ENCODE results near the gene DARS2. TPM values are rescaled to one million over a fixed set of nuclear protein-coding genes. Genes with fewer than 3 reads are reported as not detected.

DARS2 gene
- total RNA-seq, 2 donors from 2014 or later = 7.5 to 11.2 TPM

DNA sequence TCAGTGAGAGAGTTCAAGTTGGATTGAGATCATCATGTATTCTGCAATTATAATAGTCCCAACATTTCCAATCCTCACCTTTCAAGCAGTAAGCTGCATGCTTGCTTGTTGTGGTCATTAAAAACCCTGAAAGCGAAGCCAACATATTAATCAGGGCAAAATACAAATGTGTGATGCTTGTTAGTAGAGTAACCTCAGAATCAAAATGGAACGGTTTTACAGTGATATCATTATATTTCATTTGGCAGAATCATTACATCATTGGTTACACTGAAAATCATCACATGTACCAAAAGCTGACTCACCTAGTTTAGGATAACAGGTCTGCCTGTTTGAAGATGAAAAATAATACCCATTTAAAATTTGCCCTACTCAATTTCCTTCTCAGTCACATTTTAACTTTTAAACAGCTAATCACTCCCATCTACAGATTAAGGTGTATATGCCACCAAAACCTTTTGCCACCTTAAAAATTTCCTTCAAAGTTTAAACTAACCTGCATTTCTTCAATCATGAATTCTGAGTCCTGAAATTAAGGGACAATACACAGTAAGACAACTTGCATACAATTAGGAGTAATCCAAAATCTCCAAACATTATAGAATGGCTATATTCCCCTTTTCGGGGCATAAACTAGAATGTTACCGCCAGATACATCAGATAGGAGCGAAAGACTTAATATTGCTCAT lies 39.9 kb downstream of the DARS2 start:
- intact Hi-C loops (cut with DNase I) = loop anchor here (10.0 kb wide), 1 partner anchor 90 kb away; no protein-coding TSS in a partner anchor
- no peak for ATAC-seq

DNA sequence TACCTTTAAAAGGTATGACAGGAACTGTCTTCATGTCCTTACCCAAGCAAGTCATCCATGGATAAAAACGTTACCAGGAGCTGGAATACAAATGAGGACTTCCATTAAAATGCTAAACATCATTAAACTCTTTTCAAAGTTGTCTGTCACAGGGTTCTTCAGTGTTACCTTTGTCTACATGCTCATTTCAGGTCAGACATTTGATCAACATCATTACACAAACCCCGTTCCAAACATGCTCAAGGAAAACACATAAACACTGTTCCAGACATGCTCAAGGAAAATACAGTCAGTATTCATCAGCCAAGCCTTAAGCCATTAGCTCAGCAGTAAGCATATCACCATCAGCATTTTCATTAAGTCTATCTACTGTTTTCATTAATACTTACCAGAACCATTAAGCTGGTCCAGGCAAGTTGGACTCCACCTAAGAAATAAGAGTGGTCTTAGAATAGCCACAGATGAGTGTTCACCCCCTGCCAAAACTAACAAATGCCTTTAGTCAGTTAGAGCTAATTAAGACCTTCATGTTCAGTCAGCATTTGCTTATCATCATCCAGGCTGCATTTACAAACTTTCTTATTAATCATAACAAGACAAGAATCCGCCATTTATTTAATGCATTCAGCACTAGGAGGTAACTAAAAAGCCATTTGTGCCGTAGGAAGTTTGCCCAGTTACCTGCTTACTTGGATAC lies 41.1 kb downstream of the DARS2 start:
- WGBS, 2 donors = 20 to 24% methylated on average over 4 of the region's 4 CpGs
- TF ChIP-seq POLR2A (IDR thresholded peaks at IDR 0.05) = no peak
- TF ChIP-seq, protein P1, sequence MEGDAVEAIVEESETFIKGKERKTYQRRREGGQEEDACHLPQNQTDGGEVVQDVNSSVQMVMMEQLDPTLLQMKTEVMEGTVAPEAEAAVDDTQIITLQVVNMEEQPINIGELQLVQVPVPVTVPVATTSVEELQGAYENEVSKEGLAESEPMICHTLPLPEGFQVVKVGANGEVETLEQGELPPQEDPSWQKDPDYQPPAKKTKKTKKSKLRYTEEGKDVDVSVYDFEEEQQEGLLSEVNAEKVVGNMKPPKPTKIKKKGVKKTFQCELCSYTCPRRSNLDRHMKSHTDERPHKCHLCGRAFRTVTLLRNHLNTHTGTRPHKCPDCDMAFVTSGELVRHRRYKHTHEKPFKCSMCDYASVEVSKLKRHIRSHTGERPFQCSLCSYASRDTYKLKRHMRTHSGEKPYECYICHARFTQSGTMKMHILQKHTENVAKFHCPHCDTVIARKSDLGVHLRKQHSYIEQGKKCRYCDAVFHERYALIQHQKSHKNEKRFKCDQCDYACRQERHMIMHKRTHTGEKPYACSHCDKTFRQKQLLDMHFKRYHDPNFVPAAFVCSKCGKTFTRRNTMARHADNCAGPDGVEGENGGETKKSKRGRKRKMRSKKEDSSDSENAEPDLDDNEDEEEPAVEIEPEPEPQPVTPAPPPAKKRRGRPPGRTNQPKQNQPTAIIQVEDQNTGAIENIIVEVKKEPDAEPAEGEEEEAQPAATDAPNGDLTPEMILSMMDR (IDR thresholded peaks at IDR 0.05) = no peak
- Histone ChIP-seq H3K4me3 (peak overlapping the region in 1 of 2 donors; percentile 88), H3K27ac (peak overlapping the region in 2 of 4 donors; percentile 13), H3K27me3 (no peaks in the 10 kb centered on the region), H3K9me3 (no peaks in the 10 kb centered on the region), H3K36me3 (replicated peaks in 1 of 2; ENCODE audit: insufficient read depth in 1 of 2, low read depth in 2 of 2) (peaks cover 0 to 11% of the 10 kb centered on the region in 2 donors), H3K4me1 (peaks cover 50% of the 10 kb centered on the region)
- DNase-seq (no peak), ATAC-seq (no peak)
- intact Hi-C loops (cut with DNase I) = loop anchor here (10.0 kb wide), 1 partner anchor 89 kb away; no protein-coding TSS in a partner anchor

More for the DNA sequence above, 39.9 kb downstream of the DARS2 start:
- no peak overlapping the region for H3K27ac ChIP-seq
- H3K36me3 ChIP-seq (replicated peaks in 1 of 2; ENCODE audit: insufficient read depth in 1 of 2, low read depth in 2 of 2) = peaks cover 0 to 11% of the 10 kb centered on the region in 2 donors
- 73 to 76% methylated on average over 5 of the region's 5 CpGs for WGBS, 2 donors
- TF ChIP-seq, protein P1 (IDR thresholded peaks at IDR 0.05) = no peak
- TF ChIP-seq POLR2A (IDR thresholded peaks at IDR 0.05) = no peak
- no peak overlapping the region for H3K4me3 ChIP-seq
- no peaks in the 10 kb centered on the region for H3K27me3 ChIP-seq
- no peak for DNase-seq
- peaks cover 37% of the 10 kb centered on the region for H3K4me1 ChIP-seq
- H3K9me3 ChIP-seq = no peaks in the 10 kb centered on the region

DNA sequence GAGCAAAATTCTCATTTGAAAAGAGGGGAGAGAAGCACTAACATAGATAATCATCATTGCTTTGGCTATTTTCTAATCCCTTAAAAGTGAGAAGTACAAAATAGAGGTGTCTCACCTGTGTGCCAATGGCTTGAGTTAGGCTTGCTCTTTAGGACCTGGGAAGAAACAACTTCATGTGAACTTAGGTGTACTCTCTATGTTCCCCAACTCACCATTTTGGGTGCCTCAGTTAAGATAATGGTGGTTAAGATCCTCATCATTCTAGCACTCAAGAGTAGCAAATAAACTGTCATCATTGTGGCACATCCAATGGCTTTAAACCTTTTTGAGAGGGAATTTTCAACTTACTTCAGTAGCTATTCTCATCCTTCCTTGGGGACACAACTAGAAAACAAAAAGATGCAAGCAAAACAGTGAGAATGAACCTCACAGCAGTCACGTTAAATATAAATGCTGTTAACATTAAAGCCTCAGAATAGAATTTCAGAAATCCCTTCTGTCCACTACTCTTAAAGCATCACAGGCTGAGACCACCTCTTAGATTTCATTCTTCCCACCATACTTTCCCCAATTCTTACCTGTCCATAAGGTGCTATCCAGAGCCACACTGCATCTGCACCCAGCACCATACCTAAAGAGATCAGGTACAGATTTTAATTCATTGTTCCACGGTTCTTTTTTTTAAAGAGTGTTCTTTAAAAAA lies 42.1 kb downstream of the DARS2 start:
- intact Hi-C loops (cut with DNase I) = loop anchor here (10.0 kb wide), 1 partner anchor 88 kb away; no protein-coding TSS in a partner anchor
- ATAC-seq (no peak), DNase-seq (no peak)
- H3K9me3 ChIP-seq = no peaks in the 10 kb centered on the region
- H3K27me3 ChIP-seq = no peaks in the 10 kb centered on the region
- H3K4me3 ChIP-seq = peak overlapping the region; percentile 71 to 88
- H3K36me3 ChIP-seq (replicated peaks in 1 of 2; ENCODE audit: insufficient read depth in 1 of 2, low read depth in 2 of 2) = peaks cover 0 to 11% of the 10 kb centered on the region in 2 donors
- peaks cover 60% of the 10 kb centered on the region for H3K4me1 ChIP-seq
- 6 to 7% methylated on average over 2 of the region's 2 CpGs for WGBS, 2 donors
- TF ChIP-seq, protein P1 (IDR thresholded peaks at IDR 0.05) = no peak
- no peak for TF ChIP-seq POLR2A (IDR thresholded peaks at IDR 0.05)
- peak overlapping the region in 3 of 4 donors; percentile 96 to 98 (median 98) for H3K27ac ChIP-seq

DNA sequence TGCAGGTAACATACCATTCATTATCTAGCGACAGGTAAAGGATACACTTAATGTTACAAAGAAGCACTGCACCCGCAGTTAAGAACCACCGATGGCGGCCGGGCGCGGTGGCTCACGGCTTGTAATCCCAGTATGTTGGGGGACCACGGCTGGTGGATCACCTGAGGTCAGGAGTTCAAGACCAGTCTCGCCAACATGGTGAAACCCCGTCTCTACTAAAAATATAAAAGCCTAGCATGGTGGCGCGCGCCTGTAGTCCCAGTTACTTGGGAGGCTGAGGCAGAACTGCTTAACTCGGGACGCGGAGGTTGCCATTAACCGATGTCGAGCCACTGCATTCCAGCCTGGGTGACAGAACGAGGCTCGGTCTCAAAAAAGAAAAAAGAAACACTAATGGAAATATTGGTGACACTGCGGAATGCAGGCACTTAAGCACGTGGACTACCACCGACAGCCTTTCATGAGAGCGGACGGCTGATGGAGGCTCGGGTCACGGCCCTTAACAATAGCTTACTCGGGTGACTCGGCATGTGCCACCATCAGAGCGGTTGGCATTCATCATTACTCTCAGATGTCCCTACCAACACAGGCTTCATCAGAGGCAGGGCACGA lies 42.8 kb downstream of the DARS2 start:
- no peak for TF ChIP-seq POLR2A (IDR thresholded peaks at IDR 0.05)
- TF ChIP-seq, protein P1 (IDR thresholded peaks at IDR 0.05) = no peak
- ATAC-seq (peak; percentile 1), DNase-seq (no peak)
- WGBS, 2 donors = 2 to 4% methylated on average over 30 to 32 of the region's 32 CpGs
- peaks cover 61% of the 10 kb centered on the region for H3K4me1 ChIP-seq
- H3K4me3 ChIP-seq = peak overlapping the region; percentile 71 to 88
- intact Hi-C loops (cut with DNase I) = loop anchor here (10.0 kb wide), 1 partner anchor 88 kb away; no protein-coding TSS in a partner anchor
- peak overlapping the region; percentile 91 to 98 (median 97) for H3K27ac ChIP-seq
- no peaks in the 10 kb centered on the region for H3K27me3 ChIP-seq
- H3K9me3 ChIP-seq = no peaks in the 10 kb centered on the region
- peaks cover 0 to 11% of the 10 kb centered on the region in 2 donors for H3K36me3 ChIP-seq (replicated peaks in 1 of 2; ENCODE audit: insufficient read depth in 1 of 2, low read depth in 2 of 2)
